Neuronal stem cell (in vitro differentiated cells): ENCODE results near the gene RARG.

Source experiments
- DNase-seq: peaks from one replicate; pipeline ENCODE4 v3.0.0-alpha.2; 2013; ENCODE audit warnings: low spot score
- H2AFZ ChIP-seq: one replicate; pipeline ENCODE4 v1.6.1; 2013; ENCODE audit warnings: mild to moderate bottlenecking, low read length, inconsistent platforms
- H2AK5ac ChIP-seq: 2 replicates; pipeline ENCODE4 v1.6.1; 2013; ENCODE audit warnings: low read depth, mild to moderate bottlenecking, inconsistent platforms, low read length, moderate library complexity, mixed read lengths
- H2BK120ac ChIP-seq: 2 replicates; pipeline ENCODE4 v1.6.1; 2013; ENCODE audit warnings: low read depth, mild to moderate bottlenecking, inconsistent platforms, low read length, moderate library complexity, mixed read lengths
- H2BK12ac ChIP-seq: one replicate; pipeline ENCODE4 v1.6.1; 2013; ENCODE audit warnings: low read length, inconsistent platforms
- H2BK15ac ChIP-seq: 2 replicates; pipeline ENCODE4 v1.6.1; 2013; ENCODE audit warnings: mild to moderate bottlenecking, low read length, inconsistent platforms, mixed read lengths
- H2BK5ac ChIP-seq: one replicate; pipeline ENCODE4 v1.6.1; 2013; ENCODE audit warnings: inconsistent platforms, mild to moderate bottlenecking, low read length, moderate library complexity
- H3K14ac ChIP-seq: one replicate; pipeline ENCODE4 v1.6.1; 2013; ENCODE audit warnings: low read length, inconsistent platforms
- H3K18ac ChIP-seq: 2 replicates; pipeline ENCODE4 v1.6.1; 2013; ENCODE audit warnings: low read length, inconsistent platforms
- H3K23ac ChIP-seq: 2 replicates; pipeline ENCODE4 v1.6.1; 2013; ENCODE audit warnings: low read depth, mild to moderate bottlenecking, mixed read lengths, low read length, inconsistent platforms; ENCODE audit not compliant: poor library complexity
- H3K27ac ChIP-seq: replicated peaks from 3 replicates; pipeline ENCODE4 v1.5.1; 2013; ENCODE audit warnings: low read length, inconsistent platforms
- H3K27me3 ChIP-seq, 3 experiments: 2 replicates each; pipeline ENCODE4 v1.6.1; 2013; ENCODE audit warnings: low read length in 3 of 3, mild to moderate bottlenecking in 2 of 3, inconsistent platforms in 1 of 3, low read depth in 1 of 3, mixed read lengths in 1 of 3, moderate library complexity in 1 of 3; ENCODE audit not compliant: control insufficient read depth in 3 of 3, insufficient read depth in 3 of 3
- H3K36me3 ChIP-seq, 2 donors: replicated peaks in 1 of 2; 2 replicates each; pipeline ENCODE4 v1.6.1; 2013; ENCODE audit warnings: low read length in 2 of 2; ENCODE audit not compliant: control insufficient read depth in 2 of 2, insufficient read depth in 2 of 2
- H3K4ac ChIP-seq: 2 replicates; pipeline ENCODE4 v1.6.1; 2013; ENCODE audit warnings: inconsistent platforms, mild to moderate bottlenecking, low read length, moderate library complexity
- H3K4me1 ChIP-seq, 2 donors: 1 replicate in 1 of 2; 2 replicates in 1 of 2; pipeline ENCODE4 v1.6.1; 2013; ENCODE audit warnings: low read length in 2 of 2, low read depth in 1 of 2; ENCODE audit not compliant: control insufficient read depth in 2 of 2, insufficient read depth in 1 of 2
- H3K4me2 ChIP-seq: one replicate; pipeline ENCODE4 v1.6.1; 2013; ENCODE audit warnings: mild to moderate bottlenecking, low read length, inconsistent platforms; ENCODE audit not compliant: insufficient read depth, poor library complexity, severe bottlenecking
- H3K4me3 ChIP-seq, 2 donors: 2 replicates each; pipeline ENCODE4 v1.5.1; 2013; ENCODE audit warnings: low read length in 2 of 2, mild to moderate bottlenecking in 2 of 2, inconsistent platforms in 1 of 2, moderate library complexity in 1 of 2
- H3K79me1 ChIP-seq: one replicate; pipeline ENCODE4 v1.6.1; 2013; ENCODE audit warnings: low read depth, mild to moderate bottlenecking, inconsistent platforms, low read length, moderate library complexity
- H3K9ac ChIP-seq: one replicate; pipeline ENCODE4 v1.6.1; 2013; ENCODE audit warnings: mild to moderate bottlenecking, low read depth, low read length, inconsistent platforms; ENCODE audit not compliant: poor library complexity
- H3K9me3 ChIP-seq, 2 donors: replicated peaks in 1 of 2; 2 replicates each; pipeline versions ENCODE3 to v1.6.1; 2013; ENCODE audit warnings: low read length in 2 of 2, mild to moderate bottlenecking in 2 of 2, inconsistent platforms in 1 of 2, low read depth in 1 of 2, mixed read lengths in 1 of 2, moderate library complexity in 1 of 2; ENCODE audit not compliant: control insufficient read depth in 2 of 2, insufficient read depth in 1 of 2
- H4K8ac ChIP-seq: one replicate; pipeline ENCODE4 v1.6.1; 2013; ENCODE audit warnings: low read depth, mild to moderate bottlenecking, inconsistent platforms, low read length, moderate library complexity
- H4K91ac ChIP-seq: one replicate; pipeline ENCODE4 v1.6.1; 2013; ENCODE audit warnings: low read length, low read depth, mild to moderate bottlenecking, inconsistent platforms; ENCODE audit not compliant: poor library complexity
- WGBS, 2 donors: extraction: QIAGEN DNeasy Blood & Tissue Kit; methylation state at CpG; one replicate each; pipeline ENCODE4 v1.1.7; 2013; ENCODE audit warnings: missing lambda C conversion rate in 2 of 2, mixed read lengths in 1 of 2; ENCODE audit not compliant: insufficient read length in 2 of 2, insufficient replicate concordance in 1 of 2; ENCODE audit errors: extremely low coverage in 2 of 2; 5-methylcytosine and 5-hydroxymethylcytosine counted together

Gene RARG

GRCh38 chr12:53161119-53161911 lies 70.7 kb downstream of the RARG start:
- Histone ChIP-seq H4K91ac (no peak overlapping the region), H3K9ac (no peak overlapping the region), H4K8ac (no peak overlapping the region), H2BK12ac (no peak overlapping the region), H3K4ac (no peak overlapping the region), H2BK120ac (no peak overlapping the region), H2BK5ac (no peak overlapping the region), H3K79me1 (no peaks in the 10 kb centered on the region), H3K27me3 (no peaks in the 10 kb centered on the region), H3K27ac (no peak overlapping the region), H3K18ac (no peak overlapping the region), H2BK15ac (no peak overlapping the region), H3K23ac (peak overlapping the region; percentile 58), H3K36me3 (no peaks in the 10 kb centered on the region), H3K4me1 (peaks cover 0 to 2% of the 10 kb centered on the region in 2 donors), H2AK5ac (no peak overlapping the region), H2AFZ (no peak overlapping the region), H3K9me3 (peaks cover 0 to 3% of the 10 kb centered on the region in 2 donors), H3K14ac (no peak overlapping the region), H3K4me2 (no peak overlapping the region), H3K4me3 (no peak overlapping the region)
- no peak for DNase-seq
- no CpG with 5 or more reads among the region's 8 CpGs for WGBS, 2 donors

- H3K27me3 ChIP-seq: no peaks in the 10 kb centered on the region
Measured at GRCh38 chr12:53160673-53161072, 71.3 kb downstream of the RARG start.

More at GRCh38 chr12:53160673-53161072, 71.3 kb downstream of the RARG start:
- Histone ChIP-seq H4K91ac (no peak overlapping the region), H3K9me3 (peaks cover 0 to 3% of the 10 kb centered on the region in 2 donors), H3K4me2 (no peak overlapping the region), H3K9ac (no peak overlapping the region), H2AK5ac (no peak overlapping the region), H2AFZ (no peak overlapping the region), H3K4me1 (peaks cover 0 to 2% of the 10 kb centered on the region in 2 donors), H2BK5ac (no peak overlapping the region), H3K4ac (no peak overlapping the region), H3K14ac (no peak overlapping the region), H4K8ac (no peak overlapping the region), H2BK15ac (no peak overlapping the region), H2BK120ac (no peak overlapping the region), H3K36me3 (no peaks in the 10 kb centered on the region), H2BK12ac (no peak overlapping the region), H3K23ac (no peak overlapping the region), H3K79me1 (no peaks in the 10 kb centered on the region), H3K18ac (no peak overlapping the region), H3K4me3 (no peak overlapping the region), H3K27ac (no peak overlapping the region)
- DNase-seq: no peak
- no CpG with 5 or more reads among the region's 2 CpGs for whole genome bisulfite sequencing, 2 donors
